Measurements from ENCODE around the gene SLC5A8.

SLC5A8 gene

DNA sequence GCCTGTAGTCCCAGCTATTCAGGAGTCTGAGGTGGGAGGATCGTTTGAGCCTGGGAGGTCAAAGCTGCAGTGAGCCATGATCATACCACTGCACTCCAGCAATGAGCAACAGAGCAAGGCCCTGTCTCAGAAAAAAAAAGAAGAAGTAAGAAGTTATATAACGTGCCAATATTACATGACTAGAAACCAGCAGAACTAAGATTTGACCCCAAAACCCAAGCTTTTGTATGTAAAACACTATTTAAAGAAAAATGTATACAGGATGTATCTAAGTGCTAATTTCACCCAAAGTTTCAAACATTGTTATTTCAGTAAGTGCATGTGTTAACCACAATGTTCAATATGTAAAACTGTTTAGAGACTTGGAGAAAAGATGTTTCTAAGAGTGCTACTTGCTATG is 94.7 kb downstream of the SLC5A8 start:
- Mint-ChIP-seq H3K27me3 (no peaks in the 10 kb centered on the region), H3K36me3 (no peaks in the 10 kb centered on the region), H3K4me1 (no peaks in the 10 kb centered on the region), H3K4me3 (no peak overlapping the region), H3K9me3 (no peaks in the 10 kb centered on the region), H3K27ac (no peak overlapping the region)
- ATAC-seq = no peak

DNA sequence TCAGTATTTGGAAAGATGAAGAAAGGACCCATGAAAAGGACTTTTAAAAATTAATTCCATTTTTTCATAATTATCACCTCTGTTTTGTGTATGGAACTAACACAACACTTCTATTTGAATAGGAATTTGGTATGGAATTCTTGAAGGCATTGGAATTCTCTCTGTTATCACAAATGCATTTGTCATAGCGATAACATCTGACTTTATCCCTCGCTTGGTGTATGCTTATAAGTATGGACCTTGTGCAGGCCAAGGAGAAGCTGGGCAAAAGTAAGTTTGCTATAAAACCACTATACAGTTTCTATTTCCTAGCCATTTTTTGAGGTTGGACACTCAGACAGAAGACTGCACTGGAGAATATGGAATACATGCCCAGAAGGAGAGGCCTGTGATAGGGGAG is 98.6 kb downstream of the SLC5A8 start:
- H3K27me3 Mint-ChIP-seq = no peaks in the 10 kb centered on the region
- no peaks in the 10 kb centered on the region for H3K36me3 Mint-ChIP-seq
- H3K4me3 Mint-ChIP-seq = no peak overlapping the region
- ATAC-seq = no peak
- H3K9me3 Mint-ChIP-seq = no peaks in the 10 kb centered on the region
- no peaks in the 10 kb centered on the region for H3K4me1 Mint-ChIP-seq
- no peak overlapping the region for H3K27ac Mint-ChIP-seq

GRCh38 chr12:101110866-101111265 is 99.2 kb downstream of the SLC5A8 start:
- H3K4me1 Mint-ChIP-seq = no peaks in the 10 kb centered on the region
- H3K36me3 Mint-ChIP-seq = no peaks in the 10 kb centered on the region
- H3K4me3 Mint-ChIP-seq = no peak overlapping the region
- H3K27ac Mint-ChIP-seq = no peak overlapping the region
- ATAC-seq = no peak
- no peaks in the 10 kb centered on the region for H3K9me3 Mint-ChIP-seq
- H3K27me3 Mint-ChIP-seq = no peaks in the 10 kb centered on the region

DNA sequence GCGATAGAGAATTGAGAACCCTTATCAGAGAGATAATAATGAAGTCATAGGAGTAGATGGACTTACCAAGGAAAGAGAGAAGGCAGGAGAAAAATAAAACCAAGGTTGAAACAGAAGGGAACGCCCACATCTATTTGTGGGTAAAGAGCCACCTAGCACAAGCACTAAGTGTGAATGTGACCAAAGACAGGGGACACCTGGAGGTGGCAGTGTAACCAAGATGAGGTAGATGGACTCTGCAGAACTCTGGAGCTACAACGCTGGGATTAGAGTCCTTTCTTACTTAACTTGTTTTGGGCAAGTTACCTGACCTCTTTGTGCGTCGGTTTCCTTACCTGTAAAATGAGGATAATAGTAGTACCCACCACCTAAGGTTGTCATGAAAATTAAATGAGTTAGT is 101.9 kb downstream of the SLC5A8 start:
- Mint-ChIP-seq H3K4me1 (no peaks in the 10 kb centered on the region), H3K27ac (no peak overlapping the region), H3K9me3 (no peaks in the 10 kb centered on the region), H3K36me3 (no peaks in the 10 kb centered on the region), H3K4me3 (no peak overlapping the region), H3K27me3 (no peaks in the 10 kb centered on the region)
- no peak for ATAC-seq

DNA sequence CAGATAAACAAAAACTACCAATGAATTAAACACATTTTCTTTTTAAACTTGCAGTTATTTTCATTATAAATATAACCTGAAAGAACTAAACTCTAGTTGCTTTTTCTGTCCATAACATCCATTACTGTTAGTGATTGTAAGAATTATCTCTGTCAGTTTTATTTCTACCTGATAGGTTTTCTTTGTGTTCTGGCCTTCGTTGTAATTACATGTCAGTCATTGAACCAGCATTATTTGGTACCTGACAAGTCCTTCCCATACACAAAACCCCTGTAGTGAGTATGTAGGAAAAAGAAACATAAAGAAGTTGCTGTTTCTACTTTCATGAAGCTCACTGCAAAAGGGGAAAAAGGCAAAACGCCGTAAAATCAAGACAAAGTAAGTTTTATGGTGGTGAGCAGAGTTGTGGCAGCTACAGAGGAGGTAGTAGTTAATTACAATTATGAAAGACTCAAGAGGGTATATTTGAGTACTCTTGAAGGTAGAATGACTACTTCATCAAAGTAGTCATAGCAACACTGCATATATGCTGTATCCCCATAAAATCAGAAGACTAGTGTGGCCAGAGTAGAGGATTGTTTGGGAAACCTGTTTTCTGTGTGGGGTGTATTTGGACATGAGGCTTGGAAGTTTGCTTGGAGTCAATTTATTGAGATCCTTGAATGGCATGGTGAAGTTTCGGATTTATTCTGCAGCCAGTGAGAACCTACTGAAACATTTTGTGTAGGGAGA is 102.8 kb downstream of the SLC5A8 start:
- Mint-ChIP-seq H3K27me3 (no peaks in the 10 kb centered on the region), H3K4me3 (no peak overlapping the region), H3K27ac (no peak overlapping the region), H3K4me1 (no peaks in the 10 kb centered on the region), H3K36me3 (no peaks in the 10 kb centered on the region), H3K9me3 (no peaks in the 10 kb centered on the region)
- no peak for ATAC-seq

All from stimulated activated memory B cell treated with anti-CD40 and anti-IgM and Interleukin-4, amounts not matched to agents 10 μg/mL and 1 μg/mL and 100 μg/mL, for 72 hours (primary cell).